HG02571 (cell line): ENCODE data around the gene RNASE13.

Experiments
- ATAC-seq: cut with Tn5 transposase; IDR thresholded peaks from one replicate; pipeline ENCODE4 v1.9.1; 2021; ENCODE audit warnings: mild to moderate bottlenecking, moderate library complexity; ENCODE audit not compliant: unreplicated experiment

The RNASE13 gene

GRCh38 chr14:21034707-21035106 is at the start of gene RNASE13:
RNASE13 (minus strand) TSS chr14:21034807; CDS start chr14:21034288, 519 bp downstream.
- no peak for ATAC-seq

GRCh38 chr14:21084396-21084795 is 49.8 kb upstream of the RNASE13 start:
- ATAC-seq = no peak

GRCh38 chr14:21083565-21084325 is 49.1 kb upstream of the RNASE13 start:
- ATAC-seq = no peak

- ATAC-seq = no peak
Observed at GRCh38 chr14:21081521-21082142, 47.0 kb upstream of the RNASE13 start.

- ATAC-seq = no peak
Observed at GRCh38 chr14:21078726-21079125, 44.1 kb upstream of the RNASE13 start.

GRCh38 chr14:21078287-21078686 is 43.7 kb upstream of the RNASE13 start:
- no peak for ATAC-seq

- ATAC-seq = no peak
Observed at GRCh38 chr14:21077672-21078071, 43.1 kb upstream of the RNASE13 start.

- no peak for ATAC-seq
Observed at GRCh38 chr14:21075719-21076437, 41.3 kb upstream of the RNASE13 start.

- no peak for ATAC-seq
Observed at GRCh38 chr14:21074398-21075272, 40.0 kb upstream of the RNASE13 start.

- ATAC-seq = no peak
Observed at GRCh38 chr14:21073921-21074320, 39.3 kb upstream of the RNASE13 start.

- ATAC-seq = no peak
Observed at GRCh38 chr14:21072781-21073339, 38.3 kb upstream of the RNASE13 start.

- ATAC-seq = no peak
Observed at GRCh38 chr14:21072031-21072473, 37.4 kb upstream of the RNASE13 start.

- peak; percentile 63 for ATAC-seq
Observed at GRCh38 chr14:21071225-21072030, 36.8 kb upstream of the RNASE13 start.

GRCh38 chr14:21070610-21071224 is 36.1 kb upstream of the RNASE13 start:
- ATAC-seq = peak; percentile 12

- no peak for ATAC-seq
Observed at GRCh38 chr14:21070083-21070609, 35.5 kb upstream of the RNASE13 start, which contains the start of gene ARHGEF40. ARHGEF40 (plus strand) TSS chr14:21070304; CDS start chr14:21070397, 93 bp downstream.

GRCh38 chr14:21069388-21070082 is 34.9 kb upstream of the RNASE13 start:
- ATAC-seq = no peak

GRCh38 chr14:21068521-21069387 is 34.1 kb upstream of the RNASE13 start:
- no peak for ATAC-seq
